ENCODE results near the gene GRK4. TPM values are rescaled to one million over a fixed set of nuclear protein-coding genes. Genes with fewer than 3 reads are reported as not detected.
"Not testable (repeated sequence)": the region's sequence is repeated elsewhere in the genome, so short reads cannot be mapped to it uniquely, and the experiment has no call there.

The GRK4 gene
- total RNA-seq (2014; rRNA removed; shearing (Covaris generic); ENCODE audit: low replicate concordance) = 3.0 and 3.8 TPM in 2 replicates

- peak within 1 kb of the TSS; percentile 81 for H3K4me3 ChIP-seq (ENCODE audit: low read length)
- H4K20me1 ChIP-seq (ENCODE audit: insufficient read depth, low read depth, low read length) = peaks cover 28% of the 10 kb centered on the region
- H3K9ac ChIP-seq (ENCODE audit: low read length) = peak within 1 kb of the TSS; percentile 92
- no peaks in the 10 kb centered on the region for H3K9me2 ChIP-seq (replicated peaks; ENCODE audit: insufficient read depth, low read length)
- peaks cover 18% of the 10 kb centered on the region for H3K4me1 ChIP-seq (ENCODE audit: low read length)
- peak within 1 kb of the TSS; percentile 90 for H2AFZ ChIP-seq (ENCODE audit: low read length)
- no peaks in the 10 kb centered on the region for H3K9me3 ChIP-seq (ENCODE audit: low read length)
- peaks cover 41% of the 10 kb centered on the region for H3K79me2 ChIP-seq (ENCODE audit: low read length)
- peak; percentile 99 for DNase-seq
- H3K36me3 ChIP-seq (ENCODE audit: insufficient read depth, low read length) = peaks cover 18% of the 10 kb centered on the region
- peak within 1 kb of the TSS; percentile 64 for H3K27ac ChIP-seq (ENCODE audit: low read length)
- H3K4me2 ChIP-seq (ENCODE audit: low read depth, low read length, poor library complexity, severe bottlenecking) = peak within 1 kb of the TSS; percentile 94
- no peaks in the 10 kb centered on the region for H3K27me3 ChIP-seq (ENCODE audit: low read length)
Observed at GRCh38 chr4:2963175-2963965, at the start of gene GRK4, which contains the start of gene NOP14. Gene GRK4, plus strand, starts transcription at chr4:2963571. Its CDS starts 500 bp downstream, at chr4:2964071. Gene NOP14, minus strand, starts transcription at chr4:2963406. Its CDS starts 87 bp downstream, at chr4:2963319.

- no peak overlapping the region for H3K27ac ChIP-seq (ENCODE audit: low read length)
- H3K36me3 ChIP-seq (ENCODE audit: insufficient read depth, low read length) = peaks cover 4% of the 10 kb centered on the region; the same call in 1 of the 2 replicates
Observed at GRCh38 chr4:2914256-2915126, 48.9 kb upstream of the GRK4 start.

GRCh38 chr4:2915789-2916188, 47.6 kb upstream of the GRK4 start:
- Histone ChIP-seq H3K4me3 (ENCODE audit: low read length) (no peak overlapping the region), H3K4me2 (ENCODE audit: low read depth, low read length, poor library complexity, severe bottlenecking) (no peak overlapping the region), H3K36me3 (ENCODE audit: insufficient read depth, low read length) (peaks cover 2% of the 10 kb centered on the region; the same call in 1 of the 2 replicates), H3K9ac (ENCODE audit: low read length) (no peak overlapping the region), H4K20me1 (ENCODE audit: insufficient read depth, low read depth, low read length) (no peaks in the 10 kb centered on the region), H3K4me1 (ENCODE audit: low read length) (peaks cover 10% of the 10 kb centered on the region), H3K79me2 (ENCODE audit: low read length) (no peaks in the 10 kb centered on the region), H3K9me3 (ENCODE audit: low read length) (no peaks in the 10 kb centered on the region), H3K9me2 (replicated peaks; ENCODE audit: insufficient read depth, low read length) (no peaks in the 10 kb centered on the region), H3K27me3 (ENCODE audit: low read length) (no peaks in the 10 kb centered on the region), H3K27ac (ENCODE audit: low read length) (no peak overlapping the region), H2AFZ (ENCODE audit: low read length) (no peak overlapping the region)
- no peak for DNase-seq

More at GRCh38 chr4:2914256-2915126, 48.9 kb upstream of the GRK4 start:
- Histone ChIP-seq H3K9me2 (replicated peaks; ENCODE audit: insufficient read depth, low read length) (no peaks in the 10 kb centered on the region), H3K27me3 (ENCODE audit: low read length) (no peaks in the 10 kb centered on the region), H3K4me3 (ENCODE audit: low read length) (no peak overlapping the region), H3K79me2 (ENCODE audit: low read length) (no peaks in the 10 kb centered on the region), H3K9ac (ENCODE audit: low read length) (no peak overlapping the region), H4K20me1 (ENCODE audit: insufficient read depth, low read depth, low read length) (no peaks in the 10 kb centered on the region), H3K4me1 (ENCODE audit: low read length) (peaks cover 10% of the 10 kb centered on the region), H3K9me3 (ENCODE audit: low read length) (no peaks in the 10 kb centered on the region), H3K4me2 (ENCODE audit: low read depth, low read length, poor library complexity, severe bottlenecking) (no peak overlapping the region), H2AFZ (ENCODE audit: low read length) (no peak overlapping the region)
- DNase-seq = no peak

- not testable (repeated sequence) for H2AFZ ChIP-seq (ENCODE audit: low read length); H3K9ac ChIP-seq (ENCODE audit: low read length); H3K27ac ChIP-seq (ENCODE audit: low read length); H3K36me3 ChIP-seq (ENCODE audit: insufficient read depth, low read length); H4K20me1 ChIP-seq (ENCODE audit: insufficient read depth, low read depth, low read length); H3K9me2 ChIP-seq (replicated peaks; ENCODE audit: insufficient read depth, low read length); H3K4me3 ChIP-seq (ENCODE audit: low read length); H3K4me1 ChIP-seq (ENCODE audit: low read length); H3K79me2 ChIP-seq (ENCODE audit: low read length); H3K27me3 ChIP-seq (ENCODE audit: low read length); H3K4me2 ChIP-seq (ENCODE audit: low read depth, low read length, poor library complexity, severe bottlenecking); H3K9me3 ChIP-seq (ENCODE audit: low read length); DNase-seq
Observed at GRCh38 chr4:2916696-2917095, 46.7 kb upstream of the GRK4 start.

- H3K9ac ChIP-seq (ENCODE audit: low read length); H3K27ac ChIP-seq (ENCODE audit: low read length); H3K4me2 ChIP-seq (ENCODE audit: low read depth, low read length, poor library complexity, severe bottlenecking); H3K36me3 ChIP-seq (ENCODE audit: insufficient read depth, low read length); H4K20me1 ChIP-seq (ENCODE audit: insufficient read depth, low read depth, low read length); H2AFZ ChIP-seq (ENCODE audit: low read length); H3K9me2 ChIP-seq (replicated peaks; ENCODE audit: insufficient read depth, low read length); H3K4me1 ChIP-seq (ENCODE audit: low read length); DNase-seq; H3K4me3 ChIP-seq (ENCODE audit: low read length); H3K27me3 ChIP-seq (ENCODE audit: low read length); H3K9me3 ChIP-seq (ENCODE audit: low read length); H3K79me2 ChIP-seq (ENCODE audit: low read length): not testable (repeated sequence)
Observed at GRCh38 chr4:2918300-2918699, 45.1 kb upstream of the GRK4 start.

- H2AFZ ChIP-seq (ENCODE audit: low read length); H3K4me3 ChIP-seq (ENCODE audit: low read length); H3K36me3 ChIP-seq (ENCODE audit: insufficient read depth, low read length); H3K4me2 ChIP-seq (ENCODE audit: low read depth, low read length, poor library complexity, severe bottlenecking); H3K27ac ChIP-seq (ENCODE audit: low read length); H3K27me3 ChIP-seq (ENCODE audit: low read length); H4K20me1 ChIP-seq (ENCODE audit: insufficient read depth, low read depth, low read length); DNase-seq; H3K4me1 ChIP-seq (ENCODE audit: low read length); H3K9me3 ChIP-seq (ENCODE audit: low read length); H3K79me2 ChIP-seq (ENCODE audit: low read length); H3K9me2 ChIP-seq (replicated peaks; ENCODE audit: insufficient read depth, low read length); H3K9ac ChIP-seq (ENCODE audit: low read length): not testable (repeated sequence)
Observed at GRCh38 chr4:2918714-2919113, 44.7 kb upstream of the GRK4 start.

GRCh38 chr4:2922453-2923101, 40.8 kb upstream of the GRK4 start:
- H3K4me3 ChIP-seq (ENCODE audit: low read length); H4K20me1 ChIP-seq (ENCODE audit: insufficient read depth, low read depth, low read length); H3K4me1 ChIP-seq (ENCODE audit: low read length); H3K27me3 ChIP-seq (ENCODE audit: low read length); H3K79me2 ChIP-seq (ENCODE audit: low read length); DNase-seq; H2AFZ ChIP-seq (ENCODE audit: low read length); H3K27ac ChIP-seq (ENCODE audit: low read length); H3K9me2 ChIP-seq (replicated peaks; ENCODE audit: insufficient read depth, low read length); H3K9me3 ChIP-seq (ENCODE audit: low read length); H3K36me3 ChIP-seq (ENCODE audit: insufficient read depth, low read length); H3K4me2 ChIP-seq (ENCODE audit: low read depth, low read length, poor library complexity, severe bottlenecking); H3K9ac ChIP-seq (ENCODE audit: low read length): not testable (repeated sequence)

- H3K79me2 ChIP-seq (ENCODE audit: low read length) = no peaks in the 10 kb centered on the region
- no peak overlapping the region for H3K4me2 ChIP-seq (ENCODE audit: low read depth, low read length, poor library complexity, severe bottlenecking)
- H3K4me1 ChIP-seq (ENCODE audit: low read length) = peaks cover 5% of the 10 kb centered on the region; the same call in 1 of the 2 replicates
- no peaks in the 10 kb centered on the region for H3K9me2 ChIP-seq (replicated peaks; ENCODE audit: insufficient read depth, low read length)
- no peaks in the 10 kb centered on the region; the same call in 1 of the 2 replicates for H3K36me3 ChIP-seq (ENCODE audit: insufficient read depth, low read length)
- H3K27ac ChIP-seq (ENCODE audit: low read length) = no peak overlapping the region
- H2AFZ ChIP-seq (ENCODE audit: low read length) = no peak overlapping the region
- no peak for DNase-seq
- H3K27me3 ChIP-seq (ENCODE audit: low read length) = no peaks in the 10 kb centered on the region
- no peaks in the 10 kb centered on the region for H3K9me3 ChIP-seq (ENCODE audit: low read length)
- H4K20me1 ChIP-seq (ENCODE audit: insufficient read depth, low read depth, low read length) = 0 out of 2 replicates have a peak, but pooled peaks cover 4% of the 10 kb centered on the region
- H3K4me3 ChIP-seq (ENCODE audit: low read length) = no peak overlapping the region
- H3K9ac ChIP-seq (ENCODE audit: low read length) = no peak overlapping the region
Observed at GRCh38 chr4:2923141-2923551, 40.2 kb upstream of the GRK4 start.
